ENCODE measurements around the gene HSD17B10.
"Not testable (repeated sequence)": the region's sequence is repeated elsewhere in the genome, so short reads cannot be mapped to it uniquely, and the experiment has no call there.

HSD17B10 gene

GRCh38 chrX:53433651-53434639 is at the start of gene HSD17B10:
Gene HSD17B10 (minus strand): TSS chrX:53434370. CDS start chrX:53434345, 25 bp downstream.
- DNase-seq (ENCODE audit: low spot score), result peak; percentile 75

GRCh38 chrX:53483416-53483815 is 49.2 kb upstream of the HSD17B10 start:
- peak; percentile 1 for DNase-seq (ENCODE audit: low spot score)

GRCh38 chrX:53481816-53482465 is 47.8 kb upstream of the HSD17B10 start:
- peak; percentile 64 for DNase-seq (ENCODE audit: low spot score)

- DNase-seq (ENCODE audit: low spot score), result no peak
Measured at GRCh38 chrX:53481093-53481492, 46.9 kb upstream of the HSD17B10 start.

- DNase-seq (ENCODE audit: low spot score), result no peak
Measured at GRCh38 chrX:53479301-53479700, 45.1 kb upstream of the HSD17B10 start.

GRCh38 chrX:53476371-53476770 is 42.2 kb upstream of the HSD17B10 start:
- DNase-seq (ENCODE audit: low spot score), result no peak

GRCh38 chrX:53474707-53475106 is 40.5 kb upstream of the HSD17B10 start:
- peak; percentile 1 for DNase-seq (ENCODE audit: low spot score)

- DNase-seq (ENCODE audit: low spot score), result no peak
Measured at GRCh38 chrX:53471346-53471745, 37.2 kb upstream of the HSD17B10 start.

GRCh38 chrX:53468659-53469058 is 34.5 kb upstream of the HSD17B10 start:
- not testable (repeated sequence) for DNase-seq (ENCODE audit: low spot score)

- DNase-seq (ENCODE audit: low spot score), result no peak
Measured at GRCh38 chrX:53458082-53458481, 23.9 kb upstream of the HSD17B10 start.

GRCh38 chrX:53456254-53456653 is 22.1 kb upstream of the HSD17B10 start:
- DNase-seq (ENCODE audit: low spot score), result no peak

- no peak for DNase-seq (ENCODE audit: low spot score)
Measured at GRCh38 chrX:53452812-53453211, 18.6 kb upstream of the HSD17B10 start.

- no peak for DNase-seq (ENCODE audit: low spot score)
Measured at GRCh38 chrX:53449632-53450031, 15.5 kb upstream of the HSD17B10 start.

GRCh38 chrX:53447441-53447840 is 13.3 kb upstream of the HSD17B10 start:
- no peak for DNase-seq (ENCODE audit: low spot score)

- DNase-seq (ENCODE audit: low spot score), result peak; percentile 24
Measured at GRCh38 chrX:53445977-53446376, 11.8 kb upstream of the HSD17B10 start.

GRCh38 chrX:53442322-53442631 is 8.1 kb upstream of the HSD17B10 start:
- DNase-seq (ENCODE audit: low spot score), result no peak

GRCh38 chrX:53441531-53442321 is 7.6 kb upstream of the HSD17B10 start:
- peak; percentile 55 for DNase-seq (ENCODE audit: low spot score)

GRCh38 chrX:53440621-53441517 is 6.7 kb upstream of the HSD17B10 start:
- DNase-seq (ENCODE audit: low spot score), result no peak

- DNase-seq (ENCODE audit: low spot score), result no peak
Measured at GRCh38 chrX:53440101-53440500, 5.9 kb upstream of the HSD17B10 start.

- no peak for DNase-seq (ENCODE audit: low spot score)
Measured at GRCh38 chrX:53438832-53439230, 4.7 kb upstream of the HSD17B10 start.

- no peak for DNase-seq (ENCODE audit: low spot score)
Measured at GRCh38 chrX:53438174-53438831, 4.1 kb upstream of the HSD17B10 start.
